Neural progenitor cell (in vitro differentiated cells): Measurements from ENCODE around the gene MRE11. TPM values are rescaled to one million over a fixed set of nuclear protein-coding genes. Genes with fewer than 3 reads are reported as not detected.

Experiments
- DNase-seq: peaks from one replicate; pipeline ENCODE4 v3.0.0-alpha.2; 2016; ENCODE audit warnings: low spot score
- H2AFZ ChIP-seq: fragments of 200-600 bp; sonication (generic); replicated peaks from 2 replicates; pipeline ENCODE4 v1.6.1; 2016; ENCODE audit warnings: antibody characterized with exemption
- H3F3A ChIP-seq: fragments of 200-600 bp; sonication (generic); 2 replicates; pipeline ENCODE4 v1.6.1; 2016; ENCODE audit warnings: antibody characterized with exemption, low read depth
- H3K27ac ChIP-seq: fragments of 200-600 bp; sonication (generic); 2 replicates; pipeline ENCODE4 v1.5.1; 2016; ENCODE audit warnings: mild to moderate bottlenecking
- H3K27me3 ChIP-seq: fragments of 200-600 bp; sonication (generic); 2 replicates; pipeline ENCODE4 v1.6.1; 2016; ENCODE audit warnings: mild to moderate bottlenecking, moderate library complexity
- H3K36me3 ChIP-seq: fragments of 200-600 bp; sonication (generic); 2 replicates; pipeline ENCODE4 v1.5.1; 2016
- H3K4me1 ChIP-seq: fragments of 200-600 bp; sonication (generic); 2 replicates; pipeline ENCODE4 v1.6.1; 2016; ENCODE audit warnings: mixed run types
- H3K4me2 ChIP-seq: fragments of 200-600 bp; sonication (generic); 2 replicates; pipeline ENCODE4 v1.6.1; 2016
- H3K4me3 ChIP-seq: fragments of 200-600 bp; sonication (generic); 2 replicates; pipeline ENCODE4 v1.5.1; 2016
- H3K79me2 ChIP-seq: fragments of 200-600 bp; sonication (generic); 2 replicates; pipeline ENCODE4 v1.6.1; 2016; ENCODE audit warnings: low read depth
- H3K9ac ChIP-seq: fragments of 200-600 bp; sonication (generic); 2 replicates; pipeline ENCODE4 v1.6.1; 2016
- H3K9me3 ChIP-seq: fragments of 200-600 bp; sonication (generic); 2 replicates; pipeline ENCODE4 v1.5.1; 2016; ENCODE audit warnings: low read depth
- H4K20me1 ChIP-seq: fragments of 200-600 bp; sonication (generic); 2 replicates; pipeline ENCODE4 v1.6.1; 2016; ENCODE audit warnings: low read depth
- H3K27ac Mint-ChIP-seq: 3 replicates; pipeline ENCODE4 v1.8.0; 2021; ENCODE audit warnings: mixed read lengths
- H3K27me3 Mint-ChIP-seq: 2 replicates; pipeline ENCODE4 v1.8.0; 2022; ENCODE audit warnings: low read depth, mild to moderate bottlenecking, inconsistent platforms, moderate library complexity, mixed read lengths; ENCODE audit not compliant: insufficient read depth
- H3K36me3 Mint-ChIP-seq: 3 replicates; pipeline ENCODE4 v1.8.0; 2021; ENCODE audit warnings: mixed read lengths
- H3K4me1 Mint-ChIP-seq: 3 replicates; pipeline ENCODE4 v1.8.0; 2021; ENCODE audit warnings: mixed read lengths
- H3K4me3 Mint-ChIP-seq: 3 replicates; pipeline ENCODE4 v1.8.0; 2021; ENCODE audit warnings: mild to moderate bottlenecking, moderate library complexity, mixed read lengths
- H3K9me3 Mint-ChIP-seq: 3 replicates; pipeline ENCODE4 v1.8.0; 2020; ENCODE audit warnings: mixed read lengths
- CTCF ChIP-seq: fragments of 200-600 bp; sonication (generic); IDR thresholded peaks from 2 replicates; pipeline ENCODE4 v1.5.1; 2017; ENCODE audit warnings: antibody characterized with exemption, mild to moderate bottlenecking
- EZH2 ChIP-seq: fragments of 200-600 bp; sonication (generic); IDR thresholded peaks from 2 replicates; pipeline ENCODE4 v1.6.1; 2017; ENCODE audit warnings: antibody characterized with exemption, mild to moderate bottlenecking, moderate library complexity
- EZH2phosphoT487 ChIP-seq: fragments of 200-600 bp; sonication (generic); IDR thresholded peaks from 2 replicates; pipeline ENCODE4 v1.6.1; 2017; ENCODE audit warnings: antibody characterized with exemption
- total RNA-seq: library from RNA; depleted of rRNA; stranded (reverse); fragments of >200 nt; gene quantifications from 2 replicates; pipeline ENCODE4 v1.2.3, GENCODE V29; 2015; ENCODE audit warnings: low replicate concordance

MRE11 gene
- total RNA-seq, 1 donor from 2014 or later = 48.9 TPM

- Histone ChIP-seq H3K36me3 (no peaks in the 10 kb centered on the region), H3K9me3 (no peaks in the 10 kb centered on the region), H4K20me1 (no peaks in the 10 kb centered on the region), H2AFZ (no peak overlapping the region), H3K9ac (no peak overlapping the region), H3K27ac (no peak overlapping the region), H3K4me1 (no peaks in the 10 kb centered on the region), H3K27me3 (no peaks in the 10 kb centered on the region), H3K4me3 (no peak overlapping the region), H3F3A (no peaks in the 10 kb centered on the region), H3K4me2 (no peak overlapping the region), H3K79me2 (no peaks in the 10 kb centered on the region)
- Mint-ChIP-seq H3K9me3 (no peaks in the 10 kb centered on the region), H3K27me3 (no peaks in the 10 kb centered on the region), H3K36me3 (peaks cover 7% of the 10 kb centered on the region), H3K27ac (no peak overlapping the region), H3K4me3 (no peak overlapping the region), H3K4me1 (no peaks in the 10 kb centered on the region)
- DNase-seq = no peak
- no peak for TF ChIP-seq EZH2phosphoT487
- TF ChIP-seq EZH2 = no peak
- no peak for TF ChIP-seq CTCF
Observed at GRCh38 chr11:94454301-94454700, 39.3 kb downstream of the MRE11 start.

DNA sequence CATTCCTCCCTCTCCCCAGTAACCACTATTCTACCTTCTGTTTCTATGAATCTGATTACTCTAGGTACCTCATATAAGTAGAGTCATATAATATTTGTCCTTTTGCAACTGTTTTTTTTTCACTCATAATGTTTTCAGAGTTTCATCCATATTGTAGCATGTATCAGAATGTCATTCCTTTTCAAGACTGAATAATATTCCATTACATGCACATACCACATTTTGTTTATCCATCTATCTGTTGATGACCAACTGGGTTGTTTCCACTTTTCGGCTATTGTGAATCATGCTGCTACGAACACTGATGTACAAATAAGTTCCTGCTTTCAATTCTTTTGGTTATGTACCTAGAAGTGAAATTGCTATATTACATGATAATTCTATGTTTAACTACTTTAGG lies 40.7 kb downstream of the MRE11 start:
- H3K36me3 ChIP-seq = no peaks in the 10 kb centered on the region
- Mint-ChIP-seq H3K9me3 (no peaks in the 10 kb centered on the region), H3K36me3 (peaks cover 7% of the 10 kb centered on the region), H3K27me3 (no peaks in the 10 kb centered on the region), H3K4me1 (no peaks in the 10 kb centered on the region), H3K27ac (no peak overlapping the region), H3K4me3 (no peak overlapping the region)
- no peaks in the 10 kb centered on the region for H3K79me2 ChIP-seq
- no peak overlapping the region for H3K4me2 ChIP-seq
- no peak overlapping the region for H3K27ac ChIP-seq
- H3K9ac ChIP-seq = no peak overlapping the region
- no peaks in the 10 kb centered on the region for H3F3A ChIP-seq
- TF ChIP-seq CTCF (no peak), EZH2 (no peak), EZH2phosphoT487 (no peak)
- no peaks in the 10 kb centered on the region for H4K20me1 ChIP-seq
- no peaks in the 10 kb centered on the region for H3K4me1 ChIP-seq
- H3K9me3 ChIP-seq = no peaks in the 10 kb centered on the region
- no peak overlapping the region for H2AFZ ChIP-seq
- no peak for DNase-seq
- H3K27me3 ChIP-seq = no peaks in the 10 kb centered on the region
- no peak overlapping the region for H3K4me3 ChIP-seq

GRCh38 chr11:94450048-94450447 lies 43.6 kb downstream of the MRE11 start:
- H3K79me2 ChIP-seq = no peaks in the 10 kb centered on the region
- TF ChIP-seq EZH2phosphoT487 = no peak
- no peak for TF ChIP-seq CTCF
- TF ChIP-seq EZH2 = no peak
- no peaks in the 10 kb centered on the region for H3K4me1 ChIP-seq
- H3K36me3 ChIP-seq = peaks cover 5% of the 10 kb centered on the region
- H3K9me3 ChIP-seq = no peaks in the 10 kb centered on the region
- no peak for DNase-seq
- H3K27me3 ChIP-seq = no peaks in the 10 kb centered on the region
- no peaks in the 10 kb centered on the region for H3K9me3 Mint-ChIP-seq
- H4K20me1 ChIP-seq = no peaks in the 10 kb centered on the region
- H3K4me3 Mint-ChIP-seq = no peak overlapping the region
- no peak overlapping the region for H3K27ac Mint-ChIP-seq
- peaks cover 5% of the 10 kb centered on the region for H3K36me3 Mint-ChIP-seq
- H3K4me3 ChIP-seq = no peak overlapping the region
- H3K4me1 Mint-ChIP-seq = no peaks in the 10 kb centered on the region
- no peak overlapping the region for H3K9ac ChIP-seq
- no peaks in the 10 kb centered on the region for H3K27me3 Mint-ChIP-seq
- no peaks in the 10 kb centered on the region for H3F3A ChIP-seq
- H2AFZ ChIP-seq = no peak overlapping the region
- H3K4me2 ChIP-seq = no peak overlapping the region
- no peak overlapping the region for H3K27ac ChIP-seq

DNA sequence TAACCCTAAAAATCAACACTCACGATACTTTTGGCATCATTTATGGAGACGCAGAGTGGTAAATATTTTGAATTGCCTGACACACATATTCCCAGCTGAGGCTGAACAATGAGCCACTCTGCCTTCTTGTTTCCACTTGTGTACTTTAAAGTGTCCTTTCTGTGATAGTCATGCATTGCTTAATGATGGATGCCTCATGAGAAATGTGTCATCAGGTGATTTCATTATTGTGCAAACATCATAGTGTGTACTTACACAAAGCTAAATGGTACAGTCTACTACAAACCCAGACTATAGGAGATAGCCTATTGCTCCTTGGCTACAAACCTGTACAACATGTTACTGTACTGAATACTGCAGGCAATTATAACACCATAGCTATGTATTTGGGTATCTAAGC lies 44.2 kb downstream of the MRE11 start:
- peaks cover 5% of the 10 kb centered on the region for H3K36me3 ChIP-seq
- no peaks in the 10 kb centered on the region for H4K20me1 ChIP-seq
- no peak overlapping the region for H3K27ac ChIP-seq
- Mint-ChIP-seq H3K27ac (no peak overlapping the region), H3K4me3 (no peak overlapping the region), H3K4me1 (no peaks in the 10 kb centered on the region), H3K36me3 (peaks cover 5% of the 10 kb centered on the region), H3K27me3 (no peaks in the 10 kb centered on the region), H3K9me3 (no peaks in the 10 kb centered on the region)
- DNase-seq = no peak
- no peaks in the 10 kb centered on the region for H3K4me1 ChIP-seq
- H3K27me3 ChIP-seq = no peaks in the 10 kb centered on the region
- H3K9ac ChIP-seq = no peak overlapping the region
- TF ChIP-seq EZH2phosphoT487 = no peak
- TF ChIP-seq EZH2 = no peak
- TF ChIP-seq CTCF = no peak
- H3K4me3 ChIP-seq = no peak overlapping the region
- no peaks in the 10 kb centered on the region for H3K79me2 ChIP-seq
- H3K4me2 ChIP-seq = no peak overlapping the region
- no peaks in the 10 kb centered on the region for H3K9me3 ChIP-seq
- H2AFZ ChIP-seq = no peak overlapping the region
- H3F3A ChIP-seq = no peaks in the 10 kb centered on the region
